GM12878 (cell line): ENCODE measurements around the gene NPW.

ENCODE experiments used
- ATF2 ChIP-seq: IDR thresholded peaks from 2 replicates; pipeline ENCODE4 v1.6.1; 2012; ENCODE audit warnings: low read length, inconsistent platforms
- CBX3 ChIP-seq: fragments of 200-600 bp; sonication (generic); IDR thresholded peaks from 2 replicates; pipeline ENCODE4 v1.6.1; 2016; ENCODE audit warnings: low read depth, borderline replicate concordance
- CTCF ChIP-seq, 3 experiments: IDR thresholded peaks in 2 of 3; conservative IDR thresholded peaks in 1 of 3; 2 replicates each; pipeline ENCODE4 v1.5.1; 2011; ENCODE audit warnings: low read depth in 3 of 3, low read length in 3 of 3, mild to moderate bottlenecking in 3 of 3, control low read depth in 2 of 3, moderate library complexity in 2 of 3, inconsistent platforms in 1 of 3, mixed read lengths in 1 of 3; ENCODE audit not compliant: control insufficient read depth in 2 of 3, insufficient read depth in 1 of 3; ENCODE audit errors: extremely low read depth in 1 of 3
- E2F4 ChIP-seq: IDR thresholded peaks from 2 replicates; pipeline ENCODE4 v1.6.1; 2012; ENCODE audit warnings: low read depth, low read length, improper control_type of control experiment
- HDAC6 ChIP-seq: fragments of 200-600 bp; sonication (generic); IDR thresholded peaks from one replicate; pipeline ENCODE4 v1.8.0; 2017; ENCODE audit warnings: antibody characterized with exemption; ENCODE audit not compliant: unreplicated experiment
- LARP7 ChIP-seq: fragments of 450-650 bp; IDR thresholded peaks from 2 replicates; pipeline ENCODE4 v1.6.1; 2017; ENCODE audit warnings: mild to moderate bottlenecking
- PBX3 ChIP-seq: IDR thresholded peaks from 2 replicates; pipeline ENCODE4 v1.6.1; 2011; ENCODE audit warnings: mild to moderate bottlenecking, low read depth, low read length, moderate library complexity; ENCODE audit not compliant: insufficient replicate concordance
- POLR2A ChIP-seq: IDR thresholded peaks from 2 replicates; pipeline ENCODE4 v1.6.1; 2011; ENCODE audit warnings: low read depth, mild to moderate bottlenecking, low read length
- POLR2AphosphoS5 ChIP-seq: IDR thresholded peaks from 2 replicates; pipeline ENCODE4 v1.6.1; 2011; ENCODE audit warnings: mild to moderate bottlenecking, low read length, inconsistent platforms
- RAD21 ChIP-seq: IDR thresholded peaks from 2 replicates; pipeline ENCODE4 v1.6.1; 2011; ENCODE audit warnings: mild to moderate bottlenecking, low read depth, low read length, moderate library complexity; ENCODE audit not compliant: insufficient read depth
- RAD51 ChIP-seq: fragments of 450-650 bp; IDR thresholded peaks from 2 replicates; pipeline ENCODE4 v1.6.1; 2016; ENCODE audit warnings: moderate library complexity, mild to moderate bottlenecking, inconsistent platforms
- USF2 ChIP-seq: IDR thresholded peaks from 2 replicates; pipeline ENCODE4 v1.6.1; 2011; ENCODE audit warnings: low read depth, low read length, improper control_type of control experiment, borderline replicate concordance
- YY1 ChIP-seq: IDR thresholded peaks from 2 replicates; pipeline ENCODE4 v1.6.1; 2011; ENCODE audit warnings: low read depth, mild to moderate bottlenecking, low read length

- TF ChIP-seq CTCF (IDR thresholded peaks at IDR 0.05 in 2 of 3, conservative IDR thresholded peaks at IDR 0.05 in 1 of 3; ENCODE audit: control insufficient read depth in 2 of 3, extremely low read depth in 1 of 3, insufficient read depth in 1 of 3, low read depth in 3 of 3, low read length in 3 of 3): no peak
- no peak for TF ChIP-seq LARP7
- no peak for TF ChIP-seq RAD21
- no peak for TF ChIP-seq USF2
- no peak for TF ChIP-seq POLR2AphosphoS5
- TF ChIP-seq YY1: no peak
- TF ChIP-seq POLR2A: no peak
- TF ChIP-seq HDAC6: no peak
- no peak for TF ChIP-seq PBX3
- no peak for TF ChIP-seq ATF2
- no peak for TF ChIP-seq CBX3
- no peak for TF ChIP-seq RAD51
- no peak for TF ChIP-seq E2F4
Observed at GRCh38 chr16:1978476-1979120, 41.0 kb upstream of the NPW start.
